Gastroesophageal sphincter (tissue), 4 donors: ENCODE data around the gene RANBP17. TPM values are rescaled to one million over a fixed set of nuclear protein-coding genes. Genes with fewer than 3 reads are reported as not detected.
"Not testable (repeated sequence)": the region's sequence is repeated elsewhere in the genome, so short reads cannot be mapped to it uniquely, and the experiment has no call there.

Experiments used
- ATAC-seq: fragments of 150-250 bp; one replicate; pipeline ENCODE4 v1.9.1; 2016; ENCODE audit warnings: mild to moderate bottlenecking, moderate library complexity
- H3K27ac ChIP-seq, 4 donors: fragments of 200-600 bp; sonication (generic) in 3 of 4; 1 replicate in 3 of 4; 2 replicates in 1 of 4; pipeline ENCODE4 v1.5.1; 2016 to 2019
- H3K27me3 ChIP-seq: fragments of 200-600 bp; sonication (generic); one replicate; pipeline ENCODE4 v1.5.1; 2019
- H3K36me3 ChIP-seq, 2 donors: fragments of 200-600 bp; sonication (generic); one replicate each; pipeline ENCODE4 v1.5.1; 2019; ENCODE audit warnings: control low read depth in 1 of 2
- H3K4me1 ChIP-seq, 3 donors: fragments of 200-600 bp; sonication (generic); 1 replicate in 2 of 3; 2 replicates in 1 of 3; pipeline ENCODE4 v1.5.1; 2016 to 2019; ENCODE audit warnings: control low read depth in 2 of 3
- H3K4me3 ChIP-seq, 2 donors: fragments of 200-600 bp; sonication (generic); one replicate each; pipeline ENCODE4 v1.5.1; 2019; ENCODE audit warnings: mild to moderate bottlenecking in 1 of 2, moderate library complexity in 1 of 2
- H3K9me3 ChIP-seq, 3 donors: fragments of 200-600 bp; sonication (generic); one replicate each; pipeline ENCODE4 v1.5.1; 2017 to 2019; ENCODE audit warnings: control low read depth in 2 of 3
- EP300 ChIP-seq: sonication (generic); formaldehyde crosslinking; IDR thresholded peaks from one replicate; pipeline ENCODE4 v1.6.1; 2017; ENCODE audit warnings: antibody characterized with exemption, mild to moderate bottlenecking
- POLR2A ChIP-seq, 2 donors: fragments of 450-650 bp; IDR thresholded peaks; one replicate each; pipeline ENCODE4 v1.6.1; 2017; ENCODE audit warnings: antibody characterized with exemption in 2 of 2, mild to moderate bottlenecking in 2 of 2, moderate library complexity in 1 of 2
- POLR2AphosphoS5 ChIP-seq: sonication (generic); formaldehyde crosslinking; IDR thresholded peaks from one replicate; pipeline ENCODE4 v1.6.1; 2017; ENCODE audit warnings: antibody characterized with exemption
- WGBS, 2 donors: methylation state at CpG; one replicate each; pipeline ENCODE4 v1.1.5; 2018; ENCODE audit warnings: low coverage in 1 of 2; 5-methylcytosine and 5-hydroxymethylcytosine counted together
- total RNA-seq, 4 donors: library from RNA; depleted of rRNA; stranded (reverse); fragments of >200 nt; gene quantifications; one replicate each; pipeline ENCODE4 v1.1.0, GENCODE V29; 2016
- TF ChIP-seq, protein P1 (sequence below), 4 experiments: fragments of 200-600 bp in 2 of 4; fragments of 450-650 bp in 2 of 4; sonication (generic) in 1 of 4; IDR thresholded peaks; one replicate each; pipeline ENCODE4 v1.5.1; 2017 to 2019; ENCODE audit warnings: antibody characterized with exemption in 4 of 4, mild to moderate bottlenecking in 2 of 4, moderate library complexity in 2 of 4

Gene RANBP17
- total RNA-seq, 4 donors from 2014 or later, result 7.7 to 21.7 (median 13.8) TPM

DNA sequence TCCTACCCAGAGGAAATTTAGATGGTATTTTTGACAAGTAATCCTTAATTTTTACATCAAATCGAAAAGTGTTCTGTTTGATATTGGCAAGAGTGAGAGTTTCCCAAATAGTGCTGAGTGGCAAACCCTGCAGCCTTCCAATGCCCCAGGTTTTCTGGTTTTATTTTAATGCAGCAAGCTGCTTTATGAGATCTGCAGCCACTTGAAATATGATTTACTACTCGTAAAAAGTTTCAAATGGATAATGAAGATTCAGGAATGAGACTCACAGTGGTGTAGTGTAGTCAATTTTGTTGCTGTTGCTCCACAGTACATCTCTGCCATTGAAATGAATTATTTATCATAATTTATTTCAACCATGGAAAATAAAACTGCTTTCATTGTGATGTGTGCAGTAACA is 423.6 kb downstream of the RANBP17 start:
- Histone ChIP-seq H3K4me1 (no peaks in the 10 kb centered on the region), H3K27me3 (no peaks in the 10 kb centered on the region), H3K36me3 (no peaks in the 10 kb centered on the region), H3K4me3 (no peak overlapping the region), H3K9me3 (no peaks in the 10 kb centered on the region), H3K27ac (no peak overlapping the region)
- ATAC-seq, result no peak
- TF ChIP-seq, protein P1, sequence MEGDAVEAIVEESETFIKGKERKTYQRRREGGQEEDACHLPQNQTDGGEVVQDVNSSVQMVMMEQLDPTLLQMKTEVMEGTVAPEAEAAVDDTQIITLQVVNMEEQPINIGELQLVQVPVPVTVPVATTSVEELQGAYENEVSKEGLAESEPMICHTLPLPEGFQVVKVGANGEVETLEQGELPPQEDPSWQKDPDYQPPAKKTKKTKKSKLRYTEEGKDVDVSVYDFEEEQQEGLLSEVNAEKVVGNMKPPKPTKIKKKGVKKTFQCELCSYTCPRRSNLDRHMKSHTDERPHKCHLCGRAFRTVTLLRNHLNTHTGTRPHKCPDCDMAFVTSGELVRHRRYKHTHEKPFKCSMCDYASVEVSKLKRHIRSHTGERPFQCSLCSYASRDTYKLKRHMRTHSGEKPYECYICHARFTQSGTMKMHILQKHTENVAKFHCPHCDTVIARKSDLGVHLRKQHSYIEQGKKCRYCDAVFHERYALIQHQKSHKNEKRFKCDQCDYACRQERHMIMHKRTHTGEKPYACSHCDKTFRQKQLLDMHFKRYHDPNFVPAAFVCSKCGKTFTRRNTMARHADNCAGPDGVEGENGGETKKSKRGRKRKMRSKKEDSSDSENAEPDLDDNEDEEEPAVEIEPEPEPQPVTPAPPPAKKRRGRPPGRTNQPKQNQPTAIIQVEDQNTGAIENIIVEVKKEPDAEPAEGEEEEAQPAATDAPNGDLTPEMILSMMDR (IDR thresholded peaks at IDR 0.05), result no peak
- no peak for TF ChIP-seq POLR2AphosphoS5
- no peak for TF ChIP-seq POLR2A (IDR thresholded peaks at IDR 0.05)
- no peak for TF ChIP-seq EP300
- WGBS, 2 donors, result 64 to 90% methylated on average over 2 of the region's 2 CpGs

DNA sequence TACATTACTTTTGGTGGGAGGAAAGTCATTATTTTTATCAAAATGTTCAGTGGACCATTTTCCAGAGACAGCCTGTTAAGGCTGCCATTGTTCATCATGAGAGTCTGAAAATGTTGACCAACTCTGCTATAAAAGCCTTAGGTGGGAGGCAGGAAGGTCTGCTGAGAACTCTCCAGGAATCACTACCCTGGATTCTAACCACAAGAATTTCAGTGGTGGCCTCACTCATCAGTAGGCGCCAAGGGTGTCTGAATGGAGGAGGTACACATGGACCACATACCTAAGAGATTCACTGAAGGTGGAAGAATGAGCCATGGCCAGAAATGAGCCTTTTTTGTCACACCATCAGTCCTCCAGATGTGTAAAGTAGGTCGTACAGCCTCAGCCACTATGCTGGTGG is 426.2 kb downstream of the RANBP17 start:
- Histone ChIP-seq H3K27me3 (no peaks in the 10 kb centered on the region), H3K4me3 (no peak overlapping the region), H3K9me3 (no peaks in the 10 kb centered on the region), H3K36me3 (no peaks in the 10 kb centered on the region), H3K4me1 (no peaks in the 10 kb centered on the region), H3K27ac (no peak overlapping the region)
- no peak for ATAC-seq
- TF ChIP-seq EP300, result no peak
- no peak for TF ChIP-seq POLR2A (IDR thresholded peaks at IDR 0.05)
- TF ChIP-seq, protein P1 (IDR thresholded peaks at IDR 0.05), result no peak
- TF ChIP-seq POLR2AphosphoS5, result no peak
- WGBS, 2 donors, result 90% methylated on average over 2 of the region's 2 CpGs; no CpG with 5 or more reads in 1 of the 2 donors

DNA sequence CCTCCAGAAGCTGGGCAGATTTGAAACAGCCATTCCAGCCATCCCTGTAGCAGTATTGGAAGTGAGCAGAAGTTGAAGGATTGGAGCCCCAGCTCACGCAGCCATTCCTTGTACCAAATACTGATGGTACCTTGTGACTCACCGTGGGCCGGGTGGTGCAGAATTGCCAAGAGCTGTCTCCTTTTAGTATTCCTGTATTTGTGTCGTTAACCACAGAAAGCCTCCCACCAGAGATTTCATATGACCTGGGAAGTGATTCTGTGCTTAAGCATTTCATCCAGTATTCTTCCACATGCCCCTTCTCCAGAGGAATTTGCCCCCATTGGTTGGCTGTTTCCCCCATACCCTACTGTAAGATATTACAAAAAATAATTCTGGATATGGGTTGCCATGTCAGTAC is 429.6 kb downstream of the RANBP17 start:
- Histone ChIP-seq H3K36me3 (no peaks in the 10 kb centered on the region), H3K27me3 (no peaks in the 10 kb centered on the region), H3K27ac (no peak overlapping the region), H3K9me3 (no peaks in the 10 kb centered on the region), H3K4me3 (no peak overlapping the region), H3K4me1 (no peaks in the 10 kb centered on the region)
- ATAC-seq, result no peak
- WGBS, 2 donors, result 90 to 100% methylated on average over 1 to 2 of the region's 4 CpGs
- TF ChIP-seq, protein P1 (IDR thresholded peaks at IDR 0.05), result no peak
- TF ChIP-seq POLR2A (IDR thresholded peaks at IDR 0.05) (no peak), EP300 (no peak), POLR2AphosphoS5 (no peak)

DNA sequence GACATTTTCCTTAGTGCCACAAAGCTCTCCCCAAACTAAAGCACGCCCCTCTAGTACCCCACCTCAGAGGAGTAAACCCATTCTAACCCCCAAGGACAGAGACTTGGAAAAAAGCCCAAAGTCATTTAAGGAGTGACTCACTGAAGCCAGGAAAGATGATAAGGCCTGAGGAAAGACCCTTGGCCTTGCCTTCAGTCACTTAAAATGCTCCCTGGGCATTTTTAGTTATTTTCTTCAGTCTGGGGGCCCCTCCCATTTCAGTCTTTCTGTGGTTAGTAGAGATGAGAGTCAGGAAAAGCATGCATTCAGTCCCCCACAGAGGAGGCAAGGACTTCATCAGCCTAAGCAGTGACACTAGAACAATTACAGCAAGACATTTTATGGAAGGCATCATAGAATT is 433.5 kb downstream of the RANBP17 start:
- Histone ChIP-seq H3K4me3 (no peak overlapping the region), H3K27ac (no peak overlapping the region), H3K9me3 (no peaks in the 10 kb centered on the region), H3K4me1 (no peaks in the 10 kb centered on the region), H3K27me3 (no peaks in the 10 kb centered on the region), H3K36me3 (peaks cover 0 to 4% of the 10 kb centered on the region in 2 donors)
- ATAC-seq, result no peak
- 60 to 67% methylated on average over 1 of the region's 1 CpG for WGBS, 2 donors
- TF ChIP-seq, protein P1 (IDR thresholded peaks at IDR 0.05), result no peak
- no peak for TF ChIP-seq POLR2AphosphoS5
- TF ChIP-seq POLR2A (IDR thresholded peaks at IDR 0.05), result no peak
- no peak for TF ChIP-seq EP300

DNA sequence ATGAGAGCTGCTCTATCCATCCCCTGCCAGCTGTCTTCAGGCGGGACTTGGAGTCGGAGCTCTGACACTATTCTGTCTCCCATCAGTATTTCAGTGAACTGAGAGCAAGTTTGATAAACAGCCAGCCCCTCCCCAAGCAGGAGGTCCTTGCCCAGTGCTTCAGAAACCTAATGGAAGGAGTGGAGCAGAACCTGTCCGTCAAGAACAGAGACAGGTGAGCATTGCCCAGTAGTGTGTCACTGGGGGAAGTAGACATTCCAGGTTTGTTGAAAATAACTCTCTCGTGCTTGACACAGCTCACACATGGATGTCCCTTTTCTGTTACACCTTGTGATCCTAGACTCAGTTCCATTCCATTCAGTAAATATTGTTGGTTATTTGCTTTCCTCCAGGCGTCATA is 434.0 kb downstream of the RANBP17 start:
- H3K36me3 ChIP-seq, result peaks cover 0 to 4% of the 10 kb centered on the region in 2 donors
- WGBS, 2 donors, result 90 to 96% methylated on average over 3 of the region's 5 CpGs
- no peaks in the 10 kb centered on the region for H3K27me3 ChIP-seq
- no peaks in the 10 kb centered on the region for H3K9me3 ChIP-seq
- no peak overlapping the region for H3K27ac ChIP-seq
- TF ChIP-seq POLR2A (IDR thresholded peaks at IDR 0.05), result no peak
- TF ChIP-seq, protein P1 (IDR thresholded peaks at IDR 0.05), result no peak
- no peak for TF ChIP-seq EP300
- ATAC-seq, result no peak
- no peaks in the 10 kb centered on the region for H3K4me1 ChIP-seq
- H3K4me3 ChIP-seq, result no peak overlapping the region

DNA sequence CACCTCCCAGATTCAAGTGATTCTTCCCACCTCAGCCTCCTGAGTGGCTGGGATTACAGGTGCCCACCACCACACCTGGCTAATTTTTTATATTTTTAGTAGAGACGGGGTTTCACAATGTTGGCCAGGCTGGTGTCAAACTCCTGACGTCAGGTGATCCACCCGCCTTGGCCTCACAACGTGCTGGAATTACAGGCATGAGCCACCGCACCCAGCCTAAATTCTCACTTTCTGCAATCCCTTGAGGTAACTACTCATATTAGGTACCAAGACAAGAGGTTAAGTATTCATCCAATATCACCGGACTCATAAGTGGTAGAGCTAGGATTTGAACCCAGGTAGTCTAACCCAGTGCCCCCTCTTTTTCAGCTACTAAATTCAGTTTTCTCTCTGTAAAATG is 436.1 kb downstream of the RANBP17 start:
- H3K27ac ChIP-seq, ATAC-seq, H3K4me3 ChIP-seq, H3K27me3 ChIP-seq, H3K4me1 ChIP-seq, H3K9me3 ChIP-seq, H3K36me3 ChIP-seq: not testable (repeated sequence)
- 100% methylated on average over 3 to 6 of the region's 6 CpGs for WGBS, 2 donors
